ENCODE data around the gene SNW1. TPM values are rescaled to one million over a fixed set of nuclear protein-coding genes. Genes with fewer than 3 reads are reported as not detected.
"Not testable (repeated sequence)": the region's sequence is repeated elsewhere in the genome, so short reads cannot be mapped to it uniquely, and the experiment has no call there.

Gene SNW1
- polyA plus RNA-seq, 1 donor, result 49.9 TPM

GRCh38 chr14:77752266-77752665 lies 8.7 kb downstream of the SNW1 start:
- no peak for DNase-seq (ENCODE audit: low read depth)

- not testable (repeated sequence) for DNase-seq (ENCODE audit: low read depth)
Measured at GRCh38 chr14:77747425-77747824, 13.5 kb downstream of the SNW1 start.

GRCh38 chr14:77746064-77746702 lies 14.8 kb downstream of the SNW1 start:
- no peak for DNase-seq (ENCODE audit: low read depth)

- DNase-seq (ENCODE audit: low read depth), result no peak
Measured at GRCh38 chr14:77741438-77741837, 19.5 kb downstream of the SNW1 start.

DNA sequence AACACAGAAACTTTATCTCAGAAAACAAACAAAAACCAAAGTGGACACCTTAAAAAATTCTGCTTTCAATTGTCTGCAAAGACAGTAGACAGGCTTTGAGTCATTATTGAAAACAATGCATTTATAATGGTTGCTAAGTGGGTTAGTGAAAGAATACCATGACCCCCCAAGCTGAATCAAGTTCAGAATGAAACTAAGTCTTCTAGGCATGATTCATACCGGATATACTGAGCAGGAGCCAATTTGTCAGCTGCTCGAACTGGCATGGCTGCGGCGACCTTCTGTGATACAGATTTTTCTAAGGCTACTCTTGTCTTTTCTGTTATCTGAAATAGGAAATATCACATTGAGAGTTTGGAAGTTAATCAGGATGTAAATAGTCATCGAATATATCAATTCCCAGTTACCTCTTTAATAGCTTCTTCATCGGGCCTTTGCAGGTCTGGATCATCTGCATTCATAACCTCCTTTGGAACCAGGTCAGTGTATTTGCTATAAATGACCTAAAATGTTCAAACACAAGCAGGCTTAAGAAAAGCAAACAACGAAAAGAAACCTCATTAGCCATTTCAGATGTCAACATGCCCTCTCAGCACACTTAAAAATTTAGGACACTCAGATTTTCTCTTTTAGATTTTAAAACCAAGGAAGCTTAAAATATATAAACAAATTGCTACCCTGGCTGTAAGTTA lies 22.3 kb downstream of the SNW1 start:
- no peak for DNase-seq (ENCODE audit: low read depth)

DNA sequence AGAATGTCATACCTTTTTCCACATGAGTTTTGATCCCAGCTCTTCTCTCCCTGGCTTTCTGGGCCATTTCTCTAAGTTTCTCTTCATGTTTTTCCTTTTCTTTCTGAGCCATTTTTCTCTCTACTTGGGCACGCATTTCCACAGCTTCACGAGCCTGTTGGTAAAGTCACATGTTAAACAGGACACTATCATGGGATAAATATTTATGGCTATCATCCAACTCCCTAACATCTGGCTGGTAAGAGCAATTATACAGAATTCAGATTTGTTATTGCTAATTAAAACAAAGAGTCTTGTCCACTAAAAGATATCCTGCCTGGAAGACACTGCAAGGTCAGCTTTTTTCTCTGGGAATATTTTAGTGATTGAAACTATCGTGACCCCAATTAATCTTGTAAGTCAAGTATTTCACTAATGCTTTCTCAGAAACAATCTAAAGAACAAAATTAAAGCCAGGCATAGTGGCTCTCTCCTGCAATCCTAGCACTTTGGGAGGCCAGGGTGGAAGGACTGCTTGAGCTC lies 29.9 kb downstream of the SNW1 start:
- no peak for DNase-seq (ENCODE audit: low read depth)

DNA sequence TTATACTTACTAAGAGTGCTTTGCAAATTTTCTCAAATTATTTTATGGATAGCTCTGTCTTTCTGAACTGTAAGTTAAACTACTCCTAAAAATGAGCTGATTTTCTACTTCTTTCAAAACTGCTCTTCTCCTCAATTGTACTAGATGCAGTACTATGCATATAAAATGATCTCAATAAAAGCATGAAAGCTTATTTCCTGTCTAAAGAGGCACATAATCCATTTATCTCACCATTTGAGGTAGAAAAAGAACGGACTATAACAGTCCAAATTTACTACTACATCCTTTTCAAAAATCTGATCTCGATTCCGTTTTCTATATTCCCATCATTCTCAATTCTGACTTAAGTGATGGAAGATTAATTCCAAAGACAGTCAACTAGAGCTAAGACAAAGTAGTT lies 38.7 kb downstream of the SNW1 start:
- DNase-seq (ENCODE audit: low read depth), result no peak

DNA sequence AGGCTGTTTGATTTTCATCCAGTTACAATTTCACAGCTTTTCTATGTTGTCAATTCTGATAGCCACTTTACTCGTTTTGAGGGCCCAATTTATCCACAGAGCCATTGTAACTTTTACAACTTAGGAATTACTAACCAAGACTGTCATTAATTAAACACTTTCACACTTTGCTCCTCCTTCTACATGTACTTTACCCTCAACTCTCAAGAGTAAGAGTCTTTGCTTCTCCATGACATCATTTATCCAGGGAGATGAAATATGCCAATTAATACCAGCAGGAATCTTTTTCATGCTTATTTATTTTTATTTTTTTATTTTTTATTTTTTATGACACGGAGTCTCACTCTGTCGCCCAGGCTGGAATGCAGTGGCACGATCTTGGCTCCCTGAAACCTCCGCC lies 39.5 kb downstream of the SNW1 start:
- no peak for DNase-seq (ENCODE audit: low read depth)

GRCh38 chr14:77717608-77718305 lies 43.2 kb downstream of the SNW1 start:
- DNase-seq (ENCODE audit: low read depth), result no peak

GRCh38 chr14:77714926-77715325 lies 46.0 kb downstream of the SNW1 start:
- DNase-seq (ENCODE audit: low read depth), result no peak

GRCh38 chr14:77710364-77710763 lies 50.6 kb downstream of the SNW1 start:
- no peak for DNase-seq (ENCODE audit: low read depth)

DNA sequence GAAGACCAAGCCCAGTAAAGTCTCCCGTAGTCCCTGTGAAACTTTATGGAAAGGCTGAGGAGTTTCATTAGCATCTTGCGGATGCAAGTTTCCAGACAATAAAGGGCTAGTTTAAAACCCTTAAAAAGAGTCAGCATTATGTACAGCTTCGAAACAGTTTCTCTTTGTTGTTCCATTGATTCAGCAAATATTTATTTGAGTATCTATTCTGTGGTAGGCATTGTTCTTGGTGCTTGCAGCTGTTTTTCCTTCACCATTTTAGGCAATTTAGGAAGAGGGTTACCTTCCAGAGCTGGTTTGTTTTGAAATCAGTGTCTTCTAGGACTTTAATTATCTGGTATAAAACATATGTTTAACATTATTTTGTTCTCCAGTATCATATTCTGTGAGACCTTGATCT lies 51.5 kb downstream of the SNW1 start:
- DNase-seq (ENCODE audit: low read depth), result no peak

DNA sequence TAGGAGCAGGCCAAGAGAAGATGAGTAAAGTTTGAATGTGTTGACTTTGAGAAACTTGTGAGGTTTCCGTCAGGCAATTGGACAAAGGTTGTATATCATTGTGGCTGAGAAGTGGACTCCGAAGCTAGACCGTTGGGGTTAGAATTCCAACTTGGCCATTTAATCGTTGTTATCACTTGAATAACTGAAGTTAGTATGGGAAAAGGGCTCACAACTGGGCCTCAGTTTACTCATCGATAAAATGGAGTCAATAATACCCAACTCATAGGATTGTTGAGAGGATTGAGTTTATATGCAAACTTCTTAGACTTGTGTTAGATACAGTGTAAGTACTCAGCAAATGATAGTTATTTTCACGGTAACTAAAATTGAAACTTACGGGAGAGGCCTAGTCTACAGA lies 52.2 kb downstream of the SNW1 start:
- no peak for DNase-seq (ENCODE audit: low read depth)

DNA sequence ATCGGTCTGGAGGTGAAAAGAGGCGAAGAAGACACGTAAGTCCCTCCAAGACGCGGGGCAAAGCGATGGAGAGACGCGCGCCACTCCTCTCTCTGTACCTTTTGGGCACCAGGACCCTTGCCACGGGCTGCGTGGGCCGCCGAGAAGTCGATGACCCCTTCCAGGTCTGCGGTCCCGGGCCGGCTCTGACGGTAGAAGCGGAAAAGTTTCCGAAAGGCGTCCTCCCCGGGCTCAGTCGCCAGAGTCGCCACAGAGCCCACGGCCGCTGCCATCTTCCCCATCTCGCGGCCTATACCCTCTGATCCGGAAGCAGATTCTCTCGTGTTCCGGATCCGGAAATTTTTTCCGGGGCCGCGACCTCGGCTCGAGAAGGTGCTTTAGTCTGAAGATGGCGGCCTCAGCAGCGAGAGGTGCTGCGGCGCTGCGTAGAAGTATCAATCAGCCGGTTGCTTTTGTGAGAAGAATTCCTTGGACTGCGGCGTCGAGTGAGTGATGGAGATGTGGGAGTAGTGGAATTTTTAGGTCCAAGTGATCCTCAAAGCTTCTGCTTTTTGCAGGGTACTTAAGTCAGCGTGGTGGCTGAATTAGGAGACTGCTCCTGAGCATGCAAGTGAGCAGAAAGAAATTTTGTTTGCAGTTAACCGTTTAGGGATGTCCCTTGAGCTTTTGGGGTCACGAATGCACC lies 53.1 kb downstream of the SNW1 start, which contains the start of the genes ALKBH1 and SLIRP:
ALKBH1 (minus strand) TSS at position 300 of the 685 bp plus-strand sequence; CDS start at position 281, 19 bp downstream.
SLIRP (plus strand) TSS at position 380 of the 685 bp plus-strand sequence; CDS start at position 389, 9 bp downstream.
- peak; percentile 72 for DNase-seq (ENCODE audit: low read depth)

DNA sequence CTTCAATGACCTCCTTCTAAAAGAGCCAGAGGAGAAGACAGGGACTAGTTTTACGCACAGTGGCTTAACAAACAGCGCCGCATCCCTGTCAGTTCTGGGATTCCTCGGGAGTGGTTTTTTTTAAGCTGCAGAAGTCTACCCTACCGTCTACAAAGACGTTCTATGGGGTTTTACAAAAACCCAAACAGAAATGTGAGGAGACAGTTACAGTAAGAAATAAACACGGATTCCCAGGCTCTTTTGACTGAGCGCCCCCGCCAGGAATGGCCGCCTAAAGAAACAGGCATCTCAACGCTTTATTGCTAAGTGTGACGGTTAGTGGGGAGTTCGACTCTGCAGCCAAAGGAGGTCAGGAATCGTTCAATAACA lies 53.6 kb downstream of the SNW1 start:
- peak; percentile 17 for DNase-seq (ENCODE audit: low read depth)

- no peak for DNase-seq (ENCODE audit: low read depth)
Measured at GRCh38 chr14:77691259-77691658, 69.7 kb downstream of the SNW1 start.

DNA sequence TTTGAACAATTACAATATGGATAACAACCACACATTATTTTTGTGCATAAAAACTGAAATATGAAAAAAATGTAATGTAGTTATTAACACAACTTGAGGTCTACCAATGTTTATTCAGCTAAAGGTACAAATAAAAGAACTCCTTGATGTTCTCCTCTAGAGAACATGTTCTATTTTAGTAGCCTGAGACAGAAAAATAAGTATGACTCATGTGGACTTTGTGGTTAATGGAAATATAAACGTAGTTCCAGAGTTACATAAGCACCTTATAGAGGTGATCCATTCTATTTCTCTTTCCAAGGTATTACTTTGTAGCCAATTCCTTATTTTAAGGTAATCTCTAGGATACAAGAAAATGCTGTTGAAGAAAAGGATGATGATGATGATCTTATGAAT lies 78.8 kb downstream of the SNW1 start:
- DNase-seq (ENCODE audit: low read depth), result no peak

DNA sequence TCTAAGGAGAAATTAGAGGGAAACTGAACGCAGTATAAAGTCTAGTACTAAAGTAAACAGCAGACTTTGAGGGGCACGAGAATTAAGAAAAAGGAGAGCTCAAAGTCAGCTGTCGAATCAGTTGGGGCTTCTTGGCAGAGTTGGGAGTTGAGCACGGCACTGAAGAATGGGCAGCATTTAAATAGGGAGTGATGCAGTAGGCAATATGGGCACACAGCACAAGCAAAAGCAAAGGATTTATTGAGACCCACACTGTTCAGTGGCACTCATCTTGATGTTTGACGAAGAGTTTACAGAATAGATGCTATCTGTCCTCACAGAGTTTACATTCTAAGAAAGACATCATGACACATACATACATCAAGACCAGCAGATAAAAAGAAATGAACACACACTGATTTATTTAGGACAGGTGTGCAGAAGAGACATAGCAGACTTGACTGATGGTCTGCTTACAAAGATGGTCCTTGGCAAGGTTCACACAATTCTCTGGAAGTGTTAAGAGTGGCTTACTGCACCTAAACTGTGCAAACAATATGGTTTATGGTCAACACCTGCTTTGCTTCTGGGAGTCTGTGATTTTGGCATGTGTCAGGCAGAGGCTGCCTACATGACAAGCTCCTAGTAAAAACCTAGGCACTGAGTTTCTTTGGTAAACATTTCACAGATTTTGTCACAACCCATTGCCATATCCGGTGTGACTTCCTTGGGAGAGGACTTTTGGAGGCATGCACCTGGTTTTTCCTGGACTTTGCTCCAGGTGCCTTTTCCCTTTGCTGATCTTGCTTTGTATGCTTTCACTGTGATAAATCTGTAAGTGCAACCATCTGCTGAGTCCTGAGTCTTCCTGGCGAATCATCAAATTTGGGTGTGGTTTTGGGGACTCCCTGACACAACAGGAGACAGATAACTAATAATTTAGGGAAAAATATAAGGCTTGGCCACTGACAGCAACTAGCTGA lies 79.5 kb downstream of the SNW1 start:
- DNase-seq (ENCODE audit: low read depth), result no peak

DNA sequence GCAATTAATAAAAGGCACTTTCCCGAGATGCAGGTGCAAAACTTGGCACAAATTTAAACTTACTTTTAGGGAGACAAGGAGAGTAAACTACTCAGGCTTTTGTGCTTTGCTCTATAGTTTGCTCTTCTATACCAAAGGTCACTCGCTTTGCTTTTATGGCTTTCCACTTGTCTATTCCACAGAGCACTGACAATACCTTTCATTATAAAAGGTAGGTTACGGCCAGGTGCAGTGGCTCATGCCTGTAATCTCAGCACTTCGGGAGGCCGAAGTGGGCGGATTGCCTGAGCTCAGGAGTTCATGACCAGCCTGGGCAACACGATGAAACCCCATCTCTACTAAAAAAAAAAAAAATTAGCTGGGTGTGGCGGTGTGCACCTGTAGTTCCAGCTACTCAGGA lies 86.0 kb downstream of the SNW1 start:
- DNase-seq (ENCODE audit: low read depth), result no peak

- DNase-seq (ENCODE audit: low read depth), result no peak
Measured at GRCh38 chr14:77673193-77673592, 87.8 kb downstream of the SNW1 start.
